Thyroid gland (tissue), 4 donors: ENCODE results near the gene AQP9.
"Not testable (repeated sequence)": the region's sequence is repeated elsewhere in the genome, so short reads cannot be mapped to it uniquely, and the experiment has no call there.

Source experiments
- POLR2A ChIP-seq, 2 donors: fragments of 450-650 bp; IDR thresholded peaks; one replicate each; pipeline ENCODE4 v1.6.1; 2017; ENCODE audit warnings: antibody characterized with exemption in 2 of 2, mild to moderate bottlenecking in 2 of 2, moderate library complexity in 1 of 2
- TF ChIP-seq, protein P1 (sequence below), 6 experiments: fragments of 200-600 bp in 3 of 6; fragments of 450-650 bp in 3 of 6; sonication (generic) in 3 of 6; IDR thresholded peaks; one replicate each; pipeline ENCODE4 v1.5.1; 2016 to 2019; ENCODE audit warnings: antibody characterized with exemption in 6 of 6, mild to moderate bottlenecking in 2 of 6, inconsistent platforms in 1 of 6, moderate library complexity in 1 of 6

DNA sequence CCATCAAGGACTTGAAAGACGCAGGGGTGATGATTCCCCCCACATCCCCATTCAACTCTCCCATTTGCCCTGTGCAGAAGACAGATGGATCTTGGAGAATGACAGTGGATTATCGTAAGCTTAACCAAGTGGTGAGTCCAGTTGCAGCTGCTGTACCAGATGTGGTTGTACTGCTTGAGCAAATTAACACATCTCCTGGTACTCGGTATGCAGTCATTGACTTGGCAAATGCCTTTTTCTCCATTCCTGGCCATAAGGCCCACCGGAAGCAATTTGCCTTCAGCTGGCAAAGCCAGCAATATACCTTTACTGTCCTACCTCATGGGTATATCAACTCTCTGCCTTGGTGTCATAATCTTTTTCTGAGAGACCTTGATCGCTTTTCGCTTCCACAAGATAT, 70.0 kb downstream of the AQP9 start:
- not testable (repeated sequence) for TF ChIP-seq POLR2A (IDR thresholded peaks at IDR 0.05)
- TF ChIP-seq, protein P1, sequence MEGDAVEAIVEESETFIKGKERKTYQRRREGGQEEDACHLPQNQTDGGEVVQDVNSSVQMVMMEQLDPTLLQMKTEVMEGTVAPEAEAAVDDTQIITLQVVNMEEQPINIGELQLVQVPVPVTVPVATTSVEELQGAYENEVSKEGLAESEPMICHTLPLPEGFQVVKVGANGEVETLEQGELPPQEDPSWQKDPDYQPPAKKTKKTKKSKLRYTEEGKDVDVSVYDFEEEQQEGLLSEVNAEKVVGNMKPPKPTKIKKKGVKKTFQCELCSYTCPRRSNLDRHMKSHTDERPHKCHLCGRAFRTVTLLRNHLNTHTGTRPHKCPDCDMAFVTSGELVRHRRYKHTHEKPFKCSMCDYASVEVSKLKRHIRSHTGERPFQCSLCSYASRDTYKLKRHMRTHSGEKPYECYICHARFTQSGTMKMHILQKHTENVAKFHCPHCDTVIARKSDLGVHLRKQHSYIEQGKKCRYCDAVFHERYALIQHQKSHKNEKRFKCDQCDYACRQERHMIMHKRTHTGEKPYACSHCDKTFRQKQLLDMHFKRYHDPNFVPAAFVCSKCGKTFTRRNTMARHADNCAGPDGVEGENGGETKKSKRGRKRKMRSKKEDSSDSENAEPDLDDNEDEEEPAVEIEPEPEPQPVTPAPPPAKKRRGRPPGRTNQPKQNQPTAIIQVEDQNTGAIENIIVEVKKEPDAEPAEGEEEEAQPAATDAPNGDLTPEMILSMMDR (IDR thresholded peaks at IDR 0.05): not testable (repeated sequence)
